Left ventricle myocardium superior (tissue), 1 donor: Measurements from ENCODE around the gene HMG20B. TPM values are rescaled to one million over a fixed set of nuclear protein-coding genes. Genes with fewer than 3 reads are reported as not detected.

Experiments
- ATAC-seq: fragments of 200-7000 bp; cut with Tn5 transposase; one replicate; pipeline ENCODE4 v1.9.1; 2020; ENCODE audit warnings: mild to moderate bottlenecking, moderate library complexity
- DNase-seq: peaks from one replicate; pipeline ENCODE4 v3.0.0-alpha.2; 2020
- intact Hi-C: fragments of 100-400 bp; cut with micrococcal nuclease; formaldehyde crosslinking; loops from one replicate; pipeline ENCODE4 v1.11.0; 2022
- total RNA-seq: library from RNA; stranded (reverse); fragmentation: NEBNext Ultra II Directional; extraction: Animal tissue kit (Norgen Biotek cat#: 25700); gene quantifications from one replicate; pipeline ENCODE4 v1.2.1, GENCODE V29; 2021
- donor health status: DM: no; HTN: yes; CAD: no; lungs with severe emphysema.

The HMG20B gene
- total RNA-seq, 1 donor from 2014 or later, result 36.9 TPM

GRCh38 chr19:3627351-3627723 lies 54.6 kb downstream of the HMG20B start:
- ATAC-seq (no peak), DNase-seq (no peak)
- intact Hi-C loops, result no loop called here

Other genes starting within 250 kb of the HMG20B start
- gene NFIC, start 206.4 kb upstream of the HMG20B start, total RNA-seq, result 178 TPM
- not detected for gene SMIM24, start 92.4 kb upstream of the HMG20B start, total RNA-seq
- not detected for gene SMIM44, start 89.5 kb upstream of the HMG20B start, total RNA-seq
- gene DOHH, start 72.3 kb upstream of the HMG20B start, total RNA-seq, result 11.0 TPM
- gene FZR1, start 66.6 kb upstream of the HMG20B start, total RNA-seq, result 19.2 TPM
- 0.40 TPM for gene TEKTIP1, start 33.8 kb upstream of the HMG20B start, total RNA-seq
- gene MFSD12, start 15.4 kb upstream of the HMG20B start, total RNA-seq, result 21.8 TPM
- gene GIPC3, start 12.5 kb downstream of the HMG20B start, total RNA-seq, result 1.9 TPM
- 2.0 TPM for gene TBXA2R, start 33.9 kb downstream of the HMG20B start, total RNA-seq
- gene CACTIN, start 53.8 kb downstream of the HMG20B start, total RNA-seq, result 13.5 TPM
- gene PIP5K1C, start 127.5 kb downstream of the HMG20B start, total RNA-seq, result 34.7 TPM
- gene TJP3, start 135.4 kb downstream of the HMG20B start, total RNA-seq, result 0.22 TPM
- 12.5 TPM for gene APBA3, start 188.7 kb downstream of the HMG20B start, total RNA-seq
- gene MRPL54, start 189.7 kb downstream of the HMG20B start, total RNA-seq, result 70.8 TPM
- not detected for gene RAX2, start 199.3 kb downstream of the HMG20B start, total RNA-seq
- 0.62 TPM for gene MATK, start 213.4 kb downstream of the HMG20B start, total RNA-seq